B cell (primary cell): ENCODE measurements around the gene CCDC138. TPM values are rescaled to one million over a fixed set of nuclear protein-coding genes. Genes with fewer than 3 reads are reported as not detected.

ENCODE experiments used
- ATAC-seq: fragments of 200-7000 bp; cut with Tn5 transposase; one replicate; pipeline ENCODE4 v1.10.0; 2021; ENCODE audit warnings: low read depth, mild to moderate bottlenecking, moderate number of reproducible peaks, moderate library complexity
- CTCF ChIA-PET: fragments of 350-600 bp; sonication (Branson Sonifier 250); formaldehyde crosslinking; loops from one replicate; lab custom pipeline; 2021; ENCODE audit warnings: antibody characterized with exemption, inconsistent platforms; lab: Charles Lee
- POLR2A ChIA-PET: fragments of 350-600 bp; sonication (Branson Sonifier 250); formaldehyde crosslinking; loops from one replicate; lab custom pipeline; 2021; ENCODE audit warnings: antibody characterized with exemption; lab: Charles Lee
- DNase-seq: peaks from one replicate; pipeline ENCODE4 v3.0.0; 2013
- H2AFZ ChIP-seq: 2 replicates; pipeline ENCODE4 v1.6.1; 2012; ENCODE audit warnings: mild to moderate bottlenecking, low read depth, low read length; ENCODE audit not compliant: insufficient read depth, poor library complexity, severe bottlenecking
- H3K27ac ChIP-seq, 2 donors: 1 replicate in 1 of 2; 2 replicates in 1 of 2; pipeline ENCODE4 v1.5.1; 2012 to 2013; ENCODE audit warnings: low read length in 2 of 2, mild to moderate bottlenecking in 2 of 2, moderate library complexity in 1 of 2
- H3K27me3 ChIP-seq, 4 experiments: fragments of 200-600 bp in 1 of 4; sonication (generic) in 1 of 4; replicated peaks in 1 of 4; 1 replicate in 2 of 4; 2 replicates in 2 of 4; pipeline versions ENCODE4 v1.6.1 to v1.7.0; 2013 to 2016; ENCODE audit warnings: low read length in 3 of 4, mild to moderate bottlenecking in 2 of 4, mixed read lengths in 1 of 4, moderate library complexity in 1 of 4; ENCODE audit not compliant: insufficient read depth in 4 of 4, control insufficient read depth in 3 of 4; ENCODE audit errors: control extremely low read depth in 1 of 4
- H3K36me3 ChIP-seq, 2 experiments: replicated peaks in 1 of 2; 1 replicate in 1 of 2; 2 replicates in 1 of 2; pipeline versions ENCODE4 v1.6.1 to v1.7.1; 2013; ENCODE audit warnings: low read length in 1 of 2; ENCODE audit not compliant: insufficient read depth in 2 of 2, control insufficient read depth in 1 of 2; ENCODE audit errors: control extremely low read depth in 1 of 2, extremely low read depth in 1 of 2
- H3K4me1 ChIP-seq, 2 donors: fragments of 200-600 bp in 1 of 2; sonication (generic) in 1 of 2; 1 replicate in 1 of 2; 2 replicates in 1 of 2; pipeline versions ENCODE4 v1.5.1 to v1.6.1; 2013 to 2017; ENCODE audit warnings: low read length in 2 of 2; ENCODE audit not compliant: control insufficient read depth in 2 of 2, insufficient read depth in 2 of 2
- H3K4me2 ChIP-seq: replicated peaks from 2 replicates; pipeline ENCODE3; 2012; ENCODE audit warnings: mild to moderate bottlenecking, low read depth, low read length; ENCODE audit not compliant: poor library complexity, severe bottlenecking
- H3K4me3 ChIP-seq, 5 experiments: fragments of 200-600 bp in 1 of 5; sonication (generic) in 1 of 5; 1 replicate in 3 of 5; 2 replicates in 2 of 5; pipeline versions ENCODE4 v1.5.1 to v1.7.0; 2011 to 2016; ENCODE audit warnings: low read length in 4 of 5, mild to moderate bottlenecking in 4 of 5, low read depth in 2 of 5, control low read depth in 1 of 5, moderate library complexity in 1 of 5; ENCODE audit not compliant: insufficient read depth in 1 of 5; ENCODE audit errors: control extremely low read depth in 1 of 5, extremely low read depth in 1 of 5
- H3K79me2 ChIP-seq: fragments of 200-600 bp; sonication (generic); one replicate; pipeline ENCODE4 v1.6.0; 2016; ENCODE audit warnings: low read length; ENCODE audit not compliant: control insufficient read depth, insufficient read depth
- H3K9ac ChIP-seq: fragments of 200-600 bp; sonication (generic); 2 replicates; pipeline ENCODE4 v1.6.1; 2017; ENCODE audit warnings: mild to moderate bottlenecking, low read length, moderate library complexity
- H3K9me3 ChIP-seq, 3 donors: one replicate each; pipeline versions ENCODE4 v1.6.1 to v1.7.1; 2013; ENCODE audit warnings: low read length in 2 of 3; ENCODE audit not compliant: control insufficient read depth in 2 of 3, insufficient read depth in 1 of 3; ENCODE audit errors: control extremely low read depth in 1 of 3
- H4K20me1 ChIP-seq: 2 replicates; pipeline ENCODE4 v1.6.0; 2012; ENCODE audit warnings: mild to moderate bottlenecking, low read length; ENCODE audit not compliant: insufficient read depth, control insufficient read depth, poor library complexity, severe bottlenecking
- H3K27ac Mint-ChIP-seq: one replicate; pipeline ENCODE4 v1.8.0; 2021; ENCODE audit warnings: mixed read lengths
- H3K27me3 Mint-ChIP-seq: one replicate; pipeline ENCODE4 v1.8.0; 2021; ENCODE audit warnings: mixed read lengths
- H3K4me1 Mint-ChIP-seq: one replicate; pipeline ENCODE4 v1.8.0; 2021; ENCODE audit warnings: mixed read lengths
- H3K4me3 Mint-ChIP-seq: one replicate; pipeline ENCODE4 v1.8.0; 2021; ENCODE audit warnings: mixed read lengths
- H3K9me3 Mint-ChIP-seq: one replicate; pipeline ENCODE4 v1.8.0; 2022; ENCODE audit warnings: mixed read lengths; ENCODE audit not compliant: insufficient read depth
- EZH2 ChIP-seq: IDR thresholded peaks from 2 replicates; pipeline ENCODE4 v1.6.1; 2012; ENCODE audit warnings: borderline replicate concordance, low read depth, mild to moderate bottlenecking, moderate library complexity, low read length; ENCODE audit not compliant: insufficient read depth, poor library complexity, severe bottlenecking
- WGBS: methylation state at CpG from one replicate; pipeline ENCODE4 v1.1.5; 2013; ENCODE audit warnings: missing lambda C conversion rate; ENCODE audit not compliant: insufficient coverage; 5-methylcytosine and 5-hydroxymethylcytosine counted together
- intact Hi-C: fragments of 100-400 bp; cut with micrococcal nuclease; formaldehyde crosslinking; loops from one replicate; pipeline ENCODE4 v1.10.0; 2022
- polyA plus RNA-seq: library from polyadenylated mRNA; depleted of rRNA; stranded (reverse); fragments of >200 nt; gene quantifications from 2 replicates; pipeline ENCODE4 v1.2.3, GENCODE V29; 2012
- total RNA-seq, 2 donors: library from RNA; stranded (reverse); fragments of 120-200 nt in 1 of 2; gene quantifications; 1 replicate in 1 of 2; 2 replicates in 1 of 2; pipeline versions ENCODE4 v1.2.3 to v1.2.4, GENCODE V29; 2013 to 2022
- TF ChIP-seq, protein P1 (sequence below): fragments of 200-600 bp; IDR thresholded peaks from one replicate; pipeline ENCODE4 v1.8.0; 2022; ENCODE audit warnings: antibody characterized with exemption, mild to moderate bottlenecking

CCDC138 gene
- total and polyA plus RNA-seq, 2 donors (not counting 1 experiment from before 2014, with no cell fraction given), result 3.3 to 16.3 TPM

DNA sequence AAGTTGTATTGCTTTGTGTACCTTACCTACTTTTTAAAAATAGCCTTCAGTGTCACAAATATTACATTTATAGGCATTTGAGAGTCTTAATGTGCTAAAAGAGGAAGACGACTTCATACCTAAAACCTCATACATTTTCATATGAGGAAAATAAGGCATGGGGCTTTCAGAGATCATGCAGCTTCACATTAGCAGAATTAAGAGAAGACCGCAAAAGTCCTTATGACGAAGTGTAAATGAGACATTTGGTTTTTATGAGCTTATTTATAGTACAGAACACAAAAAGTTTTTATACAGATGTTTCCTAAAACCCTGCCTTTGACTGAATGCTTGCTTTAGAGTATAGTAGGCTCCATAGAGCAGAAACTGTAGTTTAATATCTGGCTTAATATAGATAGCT lies 10.1 kb upstream of the CCDC138 start:
- Histone ChIP-seq H3K79me2 (no peaks in the 10 kb centered on the region), H3K4me1 (peaks cover 16 to 19% of the 10 kb centered on the region in 2 donors), H3K4me3 (peak overlapping the region in 1 of 5 experiments; percentile 13), H3K9me3 (no peaks in the 10 kb centered on the region), H3K9ac (peak overlapping the region; percentile 25), H3K27me3 (no peaks in the 10 kb centered on the region), H2AFZ (no peak overlapping the region), H3K27ac (peak overlapping the region; percentile 67 to 75), H4K20me1 (no peaks in the 10 kb centered on the region), H3K36me3 (peaks cover 6 to 41% of the 10 kb centered on the region in 2 experiments), H3K4me2 (peak overlapping the region; percentile 44)
- intact Hi-C loops, result no loop called here
- H3K9me3 Mint-ChIP-seq, result no peaks in the 10 kb centered on the region
- ATAC-seq (peak; percentile 80), DNase-seq (peak; percentile 77)
- POLR2A ChIA-PET, result no interaction called here
- no peak for TF ChIP-seq EZH2
- TF ChIP-seq, protein P1, sequence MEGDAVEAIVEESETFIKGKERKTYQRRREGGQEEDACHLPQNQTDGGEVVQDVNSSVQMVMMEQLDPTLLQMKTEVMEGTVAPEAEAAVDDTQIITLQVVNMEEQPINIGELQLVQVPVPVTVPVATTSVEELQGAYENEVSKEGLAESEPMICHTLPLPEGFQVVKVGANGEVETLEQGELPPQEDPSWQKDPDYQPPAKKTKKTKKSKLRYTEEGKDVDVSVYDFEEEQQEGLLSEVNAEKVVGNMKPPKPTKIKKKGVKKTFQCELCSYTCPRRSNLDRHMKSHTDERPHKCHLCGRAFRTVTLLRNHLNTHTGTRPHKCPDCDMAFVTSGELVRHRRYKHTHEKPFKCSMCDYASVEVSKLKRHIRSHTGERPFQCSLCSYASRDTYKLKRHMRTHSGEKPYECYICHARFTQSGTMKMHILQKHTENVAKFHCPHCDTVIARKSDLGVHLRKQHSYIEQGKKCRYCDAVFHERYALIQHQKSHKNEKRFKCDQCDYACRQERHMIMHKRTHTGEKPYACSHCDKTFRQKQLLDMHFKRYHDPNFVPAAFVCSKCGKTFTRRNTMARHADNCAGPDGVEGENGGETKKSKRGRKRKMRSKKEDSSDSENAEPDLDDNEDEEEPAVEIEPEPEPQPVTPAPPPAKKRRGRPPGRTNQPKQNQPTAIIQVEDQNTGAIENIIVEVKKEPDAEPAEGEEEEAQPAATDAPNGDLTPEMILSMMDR, result no peak
- no CpG with 5 or more reads among the region's 3 CpGs for WGBS
- CTCF ChIA-PET, result no interaction called here
- H3K4me3 Mint-ChIP-seq, result peak overlapping the region; percentile 35
- peak overlapping the region; percentile 62 for H3K27ac Mint-ChIP-seq
- peaks cover 34% of the 10 kb centered on the region for H3K4me1 Mint-ChIP-seq
- H3K27me3 Mint-ChIP-seq, result no peaks in the 10 kb centered on the region

DNA sequence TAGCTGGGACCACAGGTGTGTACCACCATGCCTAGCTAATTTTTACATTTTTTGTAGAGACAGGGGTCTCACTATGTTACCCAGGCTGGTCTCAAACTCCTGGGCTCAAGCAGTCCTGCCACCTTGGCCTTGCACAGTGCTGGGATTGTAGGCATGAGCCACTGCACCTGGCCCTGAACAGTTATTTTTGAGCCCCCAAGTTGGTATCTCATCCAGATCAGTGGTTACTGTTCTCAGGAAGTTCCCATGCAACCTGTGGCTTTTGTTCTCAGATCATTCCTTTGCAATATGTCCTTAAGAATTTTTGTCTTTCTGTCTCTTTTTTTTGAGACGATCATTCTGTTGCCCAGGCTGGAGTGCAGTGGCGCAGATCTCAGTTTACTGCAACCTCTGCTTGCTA lies 7.7 kb upstream of the CCDC138 start:
- Mint-ChIP-seq H3K4me1 (peaks cover 34% of the 10 kb centered on the region), H3K4me3 (no peak overlapping the region), H3K9me3 (no peaks in the 10 kb centered on the region), H3K27me3 (no peaks in the 10 kb centered on the region), H3K27ac (no peak overlapping the region)
- Histone ChIP-seq H3K27ac (no peak overlapping the region), H3K4me1 (peaks cover 16 to 19% of the 10 kb centered on the region in 2 donors), H2AFZ (no peak overlapping the region), H3K36me3 (peaks cover 0 to 41% of the 10 kb centered on the region in 2 experiments), H3K4me3 (no peak overlapping the region), H3K27me3 (no peaks in the 10 kb centered on the region), H3K9me3 (no peaks in the 10 kb centered on the region), H3K9ac (no peak overlapping the region), H3K4me2 (no peak overlapping the region), H3K79me2 (no peaks in the 10 kb centered on the region), H4K20me1 (no peaks in the 10 kb centered on the region)
- ChIA-PET POLR2A (no interaction called here), CTCF (no interaction called here)
- DNase-seq (no peak), ATAC-seq (no peak)
- TF ChIP-seq, protein P1, result no peak
- TF ChIP-seq EZH2, result no peak
- intact Hi-C loops, result no loop called here
- 71% methylated on average over 2 of the region's 2 CpGs for WGBS
